ENCODE results near the gene RBM6.
"Not testable (repeated sequence)": the region's sequence is repeated elsewhere in the genome, so short reads cannot be mapped to it uniquely, and the experiment has no call there.

Gene RBM6

GRCh38 chr3:49916686-49917085 is 23.3 kb upstream of the RBM6 start:
- DNase-seq (ENCODE audit: low read depth in 1 of 2, low spot score in 1 of 2): no peak

DNA sequence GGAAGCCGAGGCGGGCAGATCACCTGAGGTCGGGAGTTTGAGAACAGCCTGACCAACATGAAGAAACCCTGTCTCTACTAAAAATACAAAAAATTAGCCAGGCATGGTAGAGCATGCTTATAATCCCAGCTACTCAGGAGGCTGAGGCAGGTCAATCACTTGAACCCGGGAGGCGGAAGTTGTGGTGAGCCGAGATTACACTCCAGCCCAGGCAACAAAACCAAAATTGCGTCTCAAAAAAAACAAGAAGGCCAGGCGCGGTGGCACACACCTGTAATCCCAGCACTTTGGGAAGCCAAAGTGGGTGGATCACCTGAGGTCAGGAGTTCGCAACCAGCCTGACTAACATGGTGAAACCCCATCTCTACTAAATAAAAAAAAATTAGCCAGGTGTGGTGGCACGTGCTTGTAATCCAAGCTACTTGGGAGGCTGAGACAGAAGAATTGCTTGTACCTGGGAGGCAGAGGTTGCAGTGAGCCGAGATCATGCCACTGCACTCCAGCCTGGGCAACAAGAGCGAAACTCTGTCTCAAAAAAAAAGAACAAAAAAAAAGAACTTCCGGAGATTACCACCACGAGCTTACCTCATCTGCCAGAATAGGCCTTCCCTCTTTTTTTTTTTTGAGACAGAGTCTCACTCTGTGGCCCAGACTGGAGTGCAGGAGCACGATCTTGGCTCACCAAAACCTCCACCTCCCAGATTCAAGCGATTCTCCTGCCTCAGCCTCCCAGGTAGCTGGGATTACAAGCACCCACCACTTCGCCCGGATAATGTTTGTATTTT is 22.0 kb upstream of the RBM6 start:
- not testable (repeated sequence) for DNase-seq (ENCODE audit: low read depth in 1 of 2, low spot score in 1 of 2)

GRCh38 chr3:49924683-49925082 is 15.3 kb upstream of the RBM6 start:
- DNase-seq (ENCODE audit: low read depth in 1 of 2, low spot score in 1 of 2): no peak

DNA sequence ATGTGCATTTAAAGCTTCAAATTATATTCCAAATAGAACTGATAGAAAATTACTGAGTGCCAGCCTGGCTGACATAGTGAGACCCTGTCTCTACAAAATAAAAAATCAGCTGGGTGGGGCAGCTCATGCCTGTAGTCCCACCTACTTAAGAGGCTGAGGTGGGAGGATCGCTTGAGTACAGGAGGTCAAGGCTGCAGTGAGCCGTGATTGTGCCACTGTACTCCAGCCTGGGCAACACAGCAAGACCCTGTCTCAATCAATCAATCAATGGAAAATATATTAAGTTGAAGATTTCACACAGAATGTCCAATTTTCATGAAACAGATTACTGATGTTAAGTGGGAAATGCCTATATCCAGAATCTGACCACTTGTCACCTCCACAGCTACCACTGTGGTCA is 14.5 kb upstream of the RBM6 start:
- DNase-seq (ENCODE audit: low read depth in 1 of 2, low spot score in 1 of 2): no peak

- no peak for DNase-seq (ENCODE audit: low read depth in 1 of 2, low spot score in 1 of 2)
These were observed 13.7 kb upstream of the RBM6 start for GRCh38 chr3:49926117-49926728.

GRCh38 chr3:49927798-49928197 is 12.2 kb upstream of the RBM6 start:
- no peak for DNase-seq (ENCODE audit: low read depth in 1 of 2, low spot score in 1 of 2)

GRCh38 chr3:49928481-49929017 is 11.4 kb upstream of the RBM6 start:
- no peak for DNase-seq (ENCODE audit: low read depth in 1 of 2, low spot score in 1 of 2)

- peak; percentile 79 to 80 for DNase-seq (ENCODE audit: low read depth in 1 of 2, low spot score in 1 of 2)
These were observed 10.4 kb upstream of the RBM6 start, which contains the start of gene MON1A for GRCh38 chr3:49929291-49930167. Gene MON1A (minus strand): TSS chr3:49929811. CDS start chr3:49913346, 16,465 bp downstream.

GRCh38 chr3:49930168-49930690 is 9.7 kb upstream of the RBM6 start:
- DNase-seq (ENCODE audit: low read depth in 1 of 2, low spot score in 1 of 2): no peak

GRCh38 chr3:49930922-49931321 is 9.0 kb upstream of the RBM6 start:
- DNase-seq (ENCODE audit: low read depth in 1 of 2, low spot score in 1 of 2): no peak

- not testable (repeated sequence) for DNase-seq (ENCODE audit: low read depth in 1 of 2, low spot score in 1 of 2)
These were observed 7.7 kb upstream of the RBM6 start for GRCh38 chr3:49932281-49932680.

GRCh38 chr3:49937090-49937489 is 2.9 kb upstream of the RBM6 start:
- DNase-seq (ENCODE audit: low read depth in 1 of 2, low spot score in 1 of 2): no peak

DNA sequence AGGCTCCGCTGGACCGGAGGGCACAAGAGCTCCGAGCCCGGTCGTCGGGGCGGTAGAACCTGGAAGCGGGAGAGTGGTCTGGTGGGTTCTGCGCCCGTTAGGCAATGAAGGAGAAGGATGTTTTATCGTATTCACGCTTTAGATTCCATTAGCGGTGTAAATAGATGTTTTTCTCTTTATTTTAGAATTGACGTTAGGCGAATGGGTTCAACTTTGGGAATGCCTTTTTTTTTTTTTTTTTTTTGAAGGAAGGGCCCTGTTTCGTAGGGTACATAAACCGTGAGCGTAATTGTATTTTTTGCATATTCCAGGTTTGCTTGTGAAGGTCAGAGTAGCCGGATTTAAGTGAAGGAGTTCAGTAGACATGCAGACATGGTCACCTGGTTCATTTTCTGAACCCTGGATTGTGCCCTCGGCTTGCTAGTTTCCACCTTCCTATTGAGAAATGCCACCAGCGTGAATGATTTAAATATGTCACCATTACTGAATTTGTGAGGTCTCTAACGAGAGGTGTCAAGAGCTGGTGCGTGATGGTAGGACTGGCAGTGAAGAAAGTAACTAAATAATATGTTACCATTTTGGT is 808 bp downstream of the RBM6 start:
- no peak for DNase-seq (ENCODE audit: low read depth in 1 of 2, low spot score in 1 of 2)

GRCh38 chr3:49942651-49943050 is 2.7 kb downstream of the RBM6 start:
- DNase-seq (ENCODE audit: low read depth in 1 of 2, low spot score in 1 of 2): no peak

GRCh38 chr3:49952924-49953323 is 13.0 kb downstream of the RBM6 start:
- DNase-seq (ENCODE audit: low read depth in 1 of 2, low spot score in 1 of 2): no peak

GRCh38 chr3:49955636-49956035 is 15.7 kb downstream of the RBM6 start:
- DNase-seq (ENCODE audit: low read depth in 1 of 2, low spot score in 1 of 2): no peak

DNA sequence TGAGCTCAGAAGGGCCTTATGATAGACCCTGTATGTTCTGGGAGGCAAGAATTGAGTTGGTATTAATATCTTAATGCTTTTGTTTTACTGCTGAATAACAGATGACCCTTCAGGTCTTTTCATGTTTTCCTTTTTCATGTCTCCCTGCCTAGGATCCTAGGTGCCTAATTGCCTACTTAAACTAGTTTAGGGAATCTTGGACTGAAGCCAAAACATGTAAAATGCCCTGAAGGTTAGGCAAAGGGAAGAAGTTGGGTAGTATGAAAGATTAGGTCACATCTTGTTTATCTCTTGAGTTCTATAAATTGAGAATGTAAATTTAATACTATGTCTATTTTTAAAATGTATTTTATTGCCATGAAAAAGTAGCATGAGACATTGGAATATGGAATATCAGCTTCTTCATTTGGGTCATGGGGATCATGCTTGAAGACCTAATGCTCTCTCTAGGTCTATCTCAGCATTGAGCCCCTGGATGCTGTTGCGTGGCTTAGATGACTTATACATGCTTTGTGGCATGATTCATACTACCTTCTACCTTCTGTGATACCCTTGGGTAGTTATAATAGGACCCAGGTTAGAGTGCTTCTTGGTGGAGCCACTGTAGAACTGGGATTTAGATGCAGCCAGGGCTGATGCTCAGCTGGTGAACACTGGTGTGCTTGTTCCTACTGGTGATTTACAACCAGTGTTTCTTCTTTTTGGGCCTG is 26.4 kb downstream of the RBM6 start:
- no peak for DNase-seq (ENCODE audit: low read depth in 1 of 2, low spot score in 1 of 2)

- DNase-seq (ENCODE audit: low read depth in 1 of 2, low spot score in 1 of 2): no peak
These were observed 27.3 kb downstream of the RBM6 start for GRCh38 chr3:49967291-49967690.

DNA sequence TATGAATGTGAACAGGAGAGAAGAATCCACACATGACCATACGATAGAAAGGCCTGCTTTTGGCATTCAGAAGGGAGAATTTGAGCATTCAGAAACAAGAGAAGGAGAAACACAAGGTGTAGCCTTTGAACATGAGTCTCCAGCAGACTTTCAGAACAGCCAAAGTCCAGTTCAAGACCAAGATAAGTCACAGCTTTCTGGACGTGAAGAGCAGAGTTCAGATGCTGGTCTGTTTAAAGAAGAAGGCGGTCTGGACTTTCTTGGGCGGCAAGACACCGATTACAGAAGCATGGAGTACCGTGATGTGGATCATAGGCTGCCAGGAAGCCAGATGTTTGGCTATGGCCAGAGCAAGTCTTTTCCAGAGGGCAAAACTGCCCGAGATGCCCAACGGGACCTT is 28.4 kb downstream of the RBM6 start:
- DNase-seq (ENCODE audit: low read depth in 1 of 2, low spot score in 1 of 2): no peak

- DNase-seq (ENCODE audit: low read depth in 1 of 2, low spot score in 1 of 2): no peak
These were observed 32.7 kb downstream of the RBM6 start for GRCh38 chr3:49972656-49973055.

Data from activated CD4-positive, alpha-beta T cell treated with anti-CD3 and anti-CD28 coated beads, Interleukin-2, amount 50 U/mL, for 24 hours (primary cell).